Endodermal cell (in vitro differentiated cells): ENCODE data around the gene ARL6IP4. TPM values are rescaled to one million over a fixed set of nuclear protein-coding genes. Genes with fewer than 3 reads are reported as not detected.

ENCODE experiments used
- DNase-seq: peaks from one replicate; pipeline ENCODE4 v3.0.0-alpha.2; 2017
- H3K27ac ChIP-seq: 2 replicates; pipeline ENCODE4 v1.5.1; 2013; ENCODE audit warnings: mild to moderate bottlenecking, low read depth, low read length, moderate library complexity
- H3K27me3 ChIP-seq: 2 replicates; pipeline ENCODE4 v1.6.1; 2013; ENCODE audit warnings: mild to moderate bottlenecking, low read length, moderate library complexity; ENCODE audit not compliant: insufficient read depth, control insufficient read depth, poor library complexity, severe bottlenecking
- H3K36me3 ChIP-seq: 2 replicates; pipeline ENCODE4 v1.7.0; 2013; ENCODE audit warnings: mild to moderate bottlenecking, low read length, moderate library complexity; ENCODE audit not compliant: control insufficient read depth, insufficient read depth
- H3K4me1 ChIP-seq: one replicate; pipeline ENCODE4 v1.7.0; 2013; ENCODE audit warnings: low read length; ENCODE audit not compliant: control insufficient read depth, insufficient read depth
- H3K4me3 ChIP-seq: 2 replicates; pipeline ENCODE4 v1.5.1; 2013; ENCODE audit warnings: mild to moderate bottlenecking, low read length, moderate library complexity
- H3K9ac ChIP-seq: 2 replicates; pipeline ENCODE4 v1.6.1; 2013; ENCODE audit warnings: mild to moderate bottlenecking, low read length, moderate library complexity; ENCODE audit not compliant: poor library complexity, severe bottlenecking; ENCODE audit errors: extremely low read depth
- H3K9me3 ChIP-seq: 2 replicates; pipeline ENCODE4 v1.6.1; 2013; ENCODE audit warnings: mild to moderate bottlenecking, low read length, moderate library complexity; ENCODE audit not compliant: control insufficient read depth
- H3K27ac Mint-ChIP-seq: 2 replicates; pipeline ENCODE4 v1.8.0; 2020; ENCODE audit warnings: mixed read lengths
- H3K27me3 Mint-ChIP-seq: 2 replicates; pipeline ENCODE4 v1.8.0; 2021; ENCODE audit warnings: mild to moderate bottlenecking, mixed read lengths; ENCODE audit not compliant: insufficient read depth
- H3K36me3 Mint-ChIP-seq: 2 replicates; pipeline ENCODE4 v1.8.0; 2020; ENCODE audit warnings: low read depth, mixed read lengths
- H3K4me1 Mint-ChIP-seq: 2 replicates; pipeline ENCODE4 v1.8.0; 2020; ENCODE audit warnings: mixed read lengths
- H3K4me3 Mint-ChIP-seq: 2 replicates; pipeline ENCODE4 v1.8.0; 2020; ENCODE audit warnings: mild to moderate bottlenecking, moderate library complexity, mixed read lengths
- H3K9me3 Mint-ChIP-seq: 2 replicates; pipeline ENCODE4 v1.8.0; 2020; ENCODE audit warnings: mild to moderate bottlenecking, mixed read lengths
- CTCF ChIP-seq: fragments of 200-600 bp; sonication (generic); conservative IDR thresholded peaks from 2 replicates; pipeline ENCODE4 v1.5.0; 2021; ENCODE audit warnings: antibody characterized with exemption, mild to moderate bottlenecking
- WGBS, 2 experiments: methylation state at CpG; one replicate each; pipeline versions ENCODE4 v1.1.5 to v1.1.7; 2013; ENCODE audit warnings: missing lambda C conversion rate in 2 of 2, mixed read lengths in 1 of 2; ENCODE audit not compliant: insufficient coverage in 1 of 2, insufficient read length in 1 of 2; 5-methylcytosine and 5-hydroxymethylcytosine counted together
- total RNA-seq, 2 donors: library from RNA; stranded (reverse); fragmentation: NEBNext Ultra II Directional in 1 of 2; extraction: Animal tissue kit (Norgen Biotek cat#: 25700) in 1 of 2; gene quantifications; 2 replicates in 1 of 2; 3 replicates in 1 of 2; pipeline ENCODE4 v1.2.1, GENCODE V29; 2021

Gene ARL6IP4
- total RNA-seq, 2 donors from 2014 or later: 136 to 149 TPM

- no peaks in the 10 kb centered on the region for H3K27me3 Mint-ChIP-seq
- TF ChIP-seq CTCF: peak; percentile 56
- Histone ChIP-seq H3K36me3 (no peaks in the 10 kb centered on the region), H3K27me3 (no peaks in the 10 kb centered on the region), H3K27ac (no peak overlapping the region), H3K9me3 (no peaks in the 10 kb centered on the region), H3K4me1 (no peaks in the 10 kb centered on the region), H3K4me3 (no peak overlapping the region), H3K9ac (no peak overlapping the region)
- H3K4me1 Mint-ChIP-seq: no peaks in the 10 kb centered on the region
- no peak overlapping the region for H3K4me3 Mint-ChIP-seq
- 85 to 88% methylated on average over 4 to 10 of the region's 10 CpGs for WGBS, 2 experiments
- DNase-seq: peak; percentile 74
- H3K27ac Mint-ChIP-seq: no peak overlapping the region
- H3K9me3 Mint-ChIP-seq: no peaks in the 10 kb centered on the region
- no peaks in the 10 kb centered on the region for H3K36me3 Mint-ChIP-seq
Observed at GRCh38 chr12:122989225-122989839, 8.9 kb downstream of the ARL6IP4 start.

- no peak overlapping the region for H3K27ac ChIP-seq
- no peak overlapping the region for H3K9ac ChIP-seq
- Mint-ChIP-seq H3K27ac (no peak overlapping the region), H3K9me3 (no peaks in the 10 kb centered on the region), H3K4me3 (no peak overlapping the region), H3K4me1 (no peaks in the 10 kb centered on the region), H3K36me3 (no peaks in the 10 kb centered on the region), H3K27me3 (no peaks in the 10 kb centered on the region)
- no peak overlapping the region for H3K4me3 ChIP-seq
- H3K4me1 ChIP-seq: no peaks in the 10 kb centered on the region
- no peaks in the 10 kb centered on the region for H3K36me3 ChIP-seq
- WGBS, 2 experiments: 90 to 95% methylated on average over 14 to 22 of the region's 22 CpGs
- no peaks in the 10 kb centered on the region for H3K9me3 ChIP-seq
- TF ChIP-seq CTCF: no peak
- no peak for DNase-seq
- H3K27me3 ChIP-seq: no peaks in the 10 kb centered on the region
Observed at GRCh38 chr12:122989874-122990419, 9.5 kb downstream of the ARL6IP4 start.

GRCh38 chr12:122990561-122990960 is 10.1 kb downstream of the ARL6IP4 start:
- no peaks in the 10 kb centered on the region for H3K9me3 ChIP-seq
- no peak overlapping the region for H3K4me3 ChIP-seq
- no peak for DNase-seq
- WGBS, 2 experiments: 89 to 90% methylated on average over 8 to 13 of the region's 13 CpGs
- H3K27ac Mint-ChIP-seq: no peak overlapping the region
- no peaks in the 10 kb centered on the region for H3K9me3 Mint-ChIP-seq
- no peak for TF ChIP-seq CTCF
- no peaks in the 10 kb centered on the region for H3K4me1 ChIP-seq
- H3K36me3 ChIP-seq: no peaks in the 10 kb centered on the region
- H3K4me1 Mint-ChIP-seq: no peaks in the 10 kb centered on the region
- no peak overlapping the region for H3K4me3 Mint-ChIP-seq
- no peak overlapping the region for H3K27ac ChIP-seq
- no peaks in the 10 kb centered on the region for H3K27me3 ChIP-seq
- no peaks in the 10 kb centered on the region for H3K36me3 Mint-ChIP-seq
- no peaks in the 10 kb centered on the region for H3K27me3 Mint-ChIP-seq
- no peak overlapping the region for H3K9ac ChIP-seq
